GM10266 (cell line): Measurements from ENCODE around the gene TPCN1.

ENCODE experiments used
- DNase-seq: peaks from one replicate; pipeline ENCODE4 v3.0.0; 2012; ENCODE audit errors: extremely low spot score
- TF ChIP-seq, protein P1 (sequence below): IDR thresholded peaks from 2 replicates; pipeline ENCODE4 v1.5.1; 2012; ENCODE audit warnings: mild to moderate bottlenecking, low read depth; ENCODE audit not compliant: control insufficient read depth, insufficient read depth; ENCODE audit errors: missing control alignments

The TPCN1 gene

DNA sequence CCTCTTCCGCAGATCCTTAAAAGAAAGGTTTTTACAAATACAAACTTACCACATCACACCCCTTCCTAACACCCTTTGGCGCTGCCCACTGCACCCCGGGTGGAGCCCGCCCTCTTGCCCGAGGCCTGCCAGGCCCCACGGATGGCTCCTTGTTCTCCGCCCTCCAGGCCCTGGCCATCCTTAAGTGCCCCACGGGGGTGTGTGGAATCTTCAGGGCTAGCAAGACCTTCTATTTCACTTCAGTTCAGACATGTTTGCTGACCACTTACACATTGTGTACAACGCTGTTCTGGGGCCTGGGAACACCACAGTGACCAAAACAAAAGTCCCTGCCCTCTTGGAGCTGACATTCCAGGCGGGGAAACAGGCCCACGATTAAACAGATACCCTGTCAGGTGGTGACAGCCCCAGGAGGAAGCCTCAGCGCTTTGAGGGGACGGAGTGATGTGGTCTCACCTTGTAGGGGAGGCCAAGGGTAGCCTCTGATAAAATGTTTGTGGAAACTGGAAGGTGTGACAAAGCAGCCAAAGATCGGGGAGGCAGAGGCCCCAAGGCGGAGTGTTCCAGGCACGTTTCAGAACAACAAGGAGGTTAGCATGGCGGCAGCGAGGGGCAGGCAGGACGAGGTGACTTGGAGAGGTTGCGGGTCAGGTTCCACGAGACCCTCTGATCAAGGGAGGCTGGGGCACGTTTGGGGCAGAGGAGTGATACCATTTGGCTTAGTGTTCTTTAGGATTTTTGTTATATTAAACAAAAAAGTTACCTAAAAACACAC, 27.0 kb downstream of the TPCN1 start:
- TF ChIP-seq, protein P1, sequence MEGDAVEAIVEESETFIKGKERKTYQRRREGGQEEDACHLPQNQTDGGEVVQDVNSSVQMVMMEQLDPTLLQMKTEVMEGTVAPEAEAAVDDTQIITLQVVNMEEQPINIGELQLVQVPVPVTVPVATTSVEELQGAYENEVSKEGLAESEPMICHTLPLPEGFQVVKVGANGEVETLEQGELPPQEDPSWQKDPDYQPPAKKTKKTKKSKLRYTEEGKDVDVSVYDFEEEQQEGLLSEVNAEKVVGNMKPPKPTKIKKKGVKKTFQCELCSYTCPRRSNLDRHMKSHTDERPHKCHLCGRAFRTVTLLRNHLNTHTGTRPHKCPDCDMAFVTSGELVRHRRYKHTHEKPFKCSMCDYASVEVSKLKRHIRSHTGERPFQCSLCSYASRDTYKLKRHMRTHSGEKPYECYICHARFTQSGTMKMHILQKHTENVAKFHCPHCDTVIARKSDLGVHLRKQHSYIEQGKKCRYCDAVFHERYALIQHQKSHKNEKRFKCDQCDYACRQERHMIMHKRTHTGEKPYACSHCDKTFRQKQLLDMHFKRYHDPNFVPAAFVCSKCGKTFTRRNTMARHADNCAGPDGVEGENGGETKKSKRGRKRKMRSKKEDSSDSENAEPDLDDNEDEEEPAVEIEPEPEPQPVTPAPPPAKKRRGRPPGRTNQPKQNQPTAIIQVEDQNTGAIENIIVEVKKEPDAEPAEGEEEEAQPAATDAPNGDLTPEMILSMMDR, result no peak
- no peak for DNase-seq

DNA sequence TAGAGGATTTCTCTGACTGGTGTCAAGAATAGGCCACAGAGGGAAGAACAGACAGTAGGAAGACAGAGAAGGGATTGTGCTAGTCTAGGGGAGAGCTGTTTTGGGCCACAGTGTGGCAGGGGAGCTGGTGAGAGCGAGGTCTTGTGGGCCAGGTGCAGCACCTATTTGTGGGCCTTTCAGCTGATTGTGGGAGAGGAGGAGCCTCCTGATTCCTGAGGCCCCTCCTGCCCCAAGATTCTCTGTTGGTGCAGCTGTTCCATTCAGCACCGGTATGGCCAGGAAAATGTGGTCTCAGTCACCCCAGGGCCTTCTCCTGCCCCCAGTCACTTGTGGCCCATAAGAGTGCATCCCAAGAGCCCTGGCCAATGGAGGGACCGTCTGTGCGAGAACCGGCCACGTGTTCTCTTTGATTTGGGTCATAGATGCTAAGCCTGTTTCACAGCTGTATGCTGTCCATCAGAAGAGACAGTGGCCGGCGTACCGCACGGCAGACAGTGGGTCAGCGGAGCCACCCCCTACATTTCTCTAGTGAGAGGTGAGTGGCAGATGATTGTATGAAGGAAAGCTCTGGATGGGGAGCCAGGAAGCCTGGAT, 27.7 kb downstream of the TPCN1 start:
- no peak for DNase-seq

DNA sequence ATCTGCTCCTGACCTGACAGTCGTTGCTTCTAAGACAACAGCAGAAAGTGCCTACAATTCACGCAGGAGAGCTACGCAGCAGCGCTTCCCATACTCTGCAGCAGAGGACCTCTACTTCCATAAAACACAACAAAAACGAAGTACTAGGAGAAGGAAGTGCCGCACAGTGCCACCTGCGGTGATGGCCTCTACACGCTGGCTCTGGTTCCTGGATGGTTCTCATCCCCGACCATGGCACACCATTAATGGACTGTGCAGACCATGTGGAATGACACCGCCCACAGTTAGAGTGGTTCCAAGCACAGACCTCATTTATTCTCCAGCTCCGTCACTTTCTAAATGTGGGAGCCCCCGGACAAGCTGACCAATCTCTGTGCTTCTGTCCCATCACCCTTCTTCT, 28.3 kb downstream of the TPCN1 start:
- TF ChIP-seq, protein P1, result no peak
- DNase-seq, result no peak

More for the DNA sequence above, 27.7 kb downstream of the TPCN1 start:
- TF ChIP-seq, protein P1, result no peak

DNA sequence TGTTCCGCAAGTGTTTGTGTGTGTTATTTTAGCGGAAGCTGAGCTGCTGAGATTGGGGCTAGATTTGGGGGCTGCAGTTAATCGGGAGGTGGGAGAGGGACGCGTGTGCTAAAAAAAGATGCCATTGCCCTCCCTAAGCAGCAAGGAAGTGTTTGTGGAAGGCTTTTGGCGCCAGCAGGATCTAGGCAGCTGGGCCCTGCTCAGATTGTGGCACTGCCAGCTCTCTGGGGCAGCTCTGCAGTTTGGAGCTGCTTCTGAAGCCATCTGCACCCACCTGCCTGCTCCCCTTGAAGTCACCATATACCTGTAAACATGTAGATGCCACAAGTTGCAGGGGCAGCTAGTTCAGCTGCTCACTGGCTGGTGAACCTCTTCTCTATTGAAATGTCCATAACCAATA, 28.8 kb downstream of the TPCN1 start:
- TF ChIP-seq, protein P1, result no peak
- no peak for DNase-seq

DNA sequence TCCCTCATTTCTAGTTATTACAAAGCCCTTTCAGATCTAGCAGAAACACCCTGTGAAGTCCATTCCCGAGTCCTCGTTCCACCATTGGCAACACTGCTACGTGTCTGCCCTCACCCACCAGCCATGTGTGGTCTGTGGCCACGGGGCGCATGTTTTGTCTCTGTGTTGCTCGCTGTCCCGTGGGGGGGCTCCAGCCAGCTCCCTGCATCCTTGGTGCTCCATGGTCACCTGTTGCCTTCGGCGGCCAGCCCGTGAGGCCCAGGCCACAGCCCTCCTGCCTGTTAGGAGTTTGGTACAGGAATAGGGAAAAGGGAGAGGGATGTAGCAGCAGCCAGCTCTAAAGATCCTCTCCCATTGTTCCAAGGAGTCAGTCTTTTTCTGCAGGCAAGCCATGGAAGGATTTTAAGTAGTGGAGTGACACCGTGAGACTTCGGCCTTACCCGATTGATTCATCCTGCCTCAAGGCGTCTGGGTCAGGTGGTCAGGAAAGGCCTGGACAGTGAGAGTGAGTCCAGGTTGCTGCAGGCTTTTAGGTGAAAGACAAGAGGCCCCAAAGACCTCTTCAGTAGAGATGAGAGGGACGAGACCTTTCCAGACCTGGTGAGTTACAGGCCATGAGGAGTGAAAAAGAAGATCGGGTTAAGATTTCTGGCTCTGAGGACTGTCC, 30.3 kb downstream of the TPCN1 start:
- TF ChIP-seq, protein P1, result no peak

DNA sequence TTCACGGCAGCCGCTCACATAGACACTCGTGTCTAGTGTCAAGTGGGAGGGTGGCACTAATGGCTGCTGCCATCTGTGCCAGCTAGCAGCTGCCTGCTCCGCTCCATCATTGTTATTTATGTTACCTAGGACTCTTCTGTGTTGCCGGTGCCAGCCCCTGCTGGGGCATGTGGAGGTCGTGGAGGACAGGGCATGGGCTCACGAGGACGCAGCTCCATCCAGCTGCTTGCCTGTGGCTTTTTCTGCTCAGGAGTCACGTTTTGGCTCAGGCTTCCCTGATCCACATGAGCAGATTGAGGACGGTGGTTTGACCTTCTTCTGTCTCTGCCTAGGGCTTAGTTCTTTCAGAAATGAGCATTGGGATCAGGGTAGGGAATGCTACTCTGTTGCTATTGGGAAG, 31.2 kb downstream of the TPCN1 start:
- DNase-seq, result no peak
- TF ChIP-seq, protein P1, result no peak

More for the DNA sequence above, 30.3 kb downstream of the TPCN1 start:
- no peak for DNase-seq
